Loucy (cell line): ENCODE data around the gene NXPE1.

ENCODE experiments used
- CTCF ChIP-seq: fragments of 200-600 bp; sonication (generic); conservative IDR thresholded peaks from 2 replicates; pipeline ENCODE4 v1.5.1; 2014; ENCODE audit warnings: mild to moderate bottlenecking, antibody characterized with exemption, low read length
- EZH2phosphoT487 ChIP-seq: fragments of 200-600 bp; IDR thresholded peaks from 2 replicates; pipeline ENCODE4 v1.6.1; 2018; ENCODE audit warnings: antibody characterized with exemption, mild to moderate bottlenecking, moderate library complexity, borderline replicate concordance

- TF ChIP-seq CTCF (no peak), EZH2phosphoT487 (no peak)
These were observed 80.3 kb downstream of the NXPE1 start for GRCh38 chr11:114479331-114479730.
